GM19238 (cell line): Measurements from ENCODE around the gene GNAO1.

Experiments
- DNase-seq: peaks from one replicate; pipeline ENCODE4 v3.0.0; 2011; ENCODE audit warnings: low spot score; ENCODE audit not compliant: insufficient read length

GNAO1 gene

DNA sequence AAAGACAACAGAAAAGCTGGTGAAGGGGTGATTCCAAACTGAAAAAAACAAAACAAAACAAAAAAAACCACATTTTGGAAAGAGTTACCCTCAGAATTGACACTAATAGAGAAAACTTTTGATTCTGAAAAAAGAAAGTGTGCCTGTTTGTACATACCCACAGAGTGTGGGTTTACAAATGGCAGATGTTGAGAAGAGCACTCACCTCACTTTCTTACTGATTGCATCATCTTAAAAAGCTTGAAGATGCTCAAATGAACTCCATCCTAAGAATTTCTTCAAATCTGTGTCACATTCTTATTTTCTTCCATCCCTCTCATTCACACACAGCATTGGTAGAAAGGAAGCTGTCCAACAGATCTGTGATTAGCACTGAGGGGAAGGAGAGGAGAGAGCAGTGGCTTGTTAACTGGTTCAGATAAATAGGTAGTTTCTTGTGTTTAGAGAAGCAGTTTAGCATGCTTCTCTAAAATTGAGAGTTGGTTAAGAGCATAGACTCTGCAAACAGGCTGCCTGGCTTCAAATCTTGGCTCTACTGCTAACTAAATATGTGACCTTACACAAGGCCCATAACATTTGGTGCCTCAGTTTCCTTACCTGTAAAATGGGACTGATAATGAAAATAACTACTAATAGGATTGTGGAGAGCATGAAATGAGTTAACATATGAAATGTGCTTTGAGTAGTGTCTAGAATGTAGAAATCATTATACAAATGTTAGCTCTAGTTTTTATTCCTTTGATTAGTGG, 6.9 kb downstream of the GNAO1 start:
- no peak for DNase-seq

DNA sequence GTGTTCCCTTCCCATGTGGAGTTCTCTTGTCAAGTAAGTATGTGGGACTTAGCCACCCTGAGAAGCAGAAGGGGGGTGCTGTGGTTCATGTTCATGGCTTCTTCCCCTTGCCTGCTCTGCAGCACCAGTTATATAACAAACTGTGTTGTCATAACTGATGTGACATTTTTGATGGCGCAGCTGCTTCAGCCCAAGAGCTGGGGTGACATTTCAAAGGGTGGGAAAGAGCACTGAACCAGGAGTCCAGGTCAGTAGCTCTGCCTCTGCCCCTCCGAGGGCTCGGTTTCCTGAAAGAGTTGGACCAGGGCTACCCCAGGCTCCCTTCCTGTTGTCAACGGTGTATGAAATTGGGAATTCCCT, 7.4 kb downstream of the GNAO1 start:
- DNase-seq = no peak

DNA sequence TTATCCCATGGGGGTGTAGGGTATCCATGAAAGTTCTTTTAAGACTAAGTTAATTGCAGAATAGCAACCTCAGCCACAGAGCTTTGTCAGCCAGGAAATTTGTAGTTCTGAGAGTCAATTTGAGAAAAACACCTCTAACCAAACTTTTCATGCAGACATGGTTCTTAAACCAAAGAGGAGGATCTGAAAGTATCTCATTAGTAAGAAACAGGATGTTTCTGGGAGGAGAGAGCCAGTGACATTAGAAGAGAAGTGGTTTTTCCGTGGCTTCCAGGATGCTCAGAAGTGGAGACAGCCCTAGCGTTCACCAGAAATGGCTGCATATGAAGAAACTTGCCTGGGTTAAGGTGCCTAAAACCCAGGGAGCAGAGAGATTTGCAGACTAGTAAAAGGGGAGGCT, 7.9 kb downstream of the GNAO1 start:
- DNase-seq = no peak

DNA sequence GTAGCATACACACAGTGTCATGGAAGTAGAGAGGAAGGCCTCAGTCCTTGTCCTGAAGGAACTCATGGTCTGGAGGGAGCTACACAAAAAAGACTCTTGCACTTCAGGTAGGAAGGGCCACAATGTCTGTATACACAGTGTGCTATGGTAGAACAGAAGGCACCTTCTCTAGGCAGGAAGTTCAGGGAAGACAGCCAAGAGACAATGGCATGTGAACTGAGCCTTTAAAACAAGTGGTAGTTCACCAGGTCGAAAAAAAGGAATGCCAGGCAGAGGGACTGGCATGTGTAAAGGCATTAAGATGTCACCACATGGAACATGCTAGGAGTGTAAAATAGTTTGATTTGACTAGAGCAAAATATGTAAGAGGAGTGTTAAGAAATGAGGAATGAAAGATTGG, 9.7 kb downstream of the GNAO1 start:
- no peak for DNase-seq

DNA sequence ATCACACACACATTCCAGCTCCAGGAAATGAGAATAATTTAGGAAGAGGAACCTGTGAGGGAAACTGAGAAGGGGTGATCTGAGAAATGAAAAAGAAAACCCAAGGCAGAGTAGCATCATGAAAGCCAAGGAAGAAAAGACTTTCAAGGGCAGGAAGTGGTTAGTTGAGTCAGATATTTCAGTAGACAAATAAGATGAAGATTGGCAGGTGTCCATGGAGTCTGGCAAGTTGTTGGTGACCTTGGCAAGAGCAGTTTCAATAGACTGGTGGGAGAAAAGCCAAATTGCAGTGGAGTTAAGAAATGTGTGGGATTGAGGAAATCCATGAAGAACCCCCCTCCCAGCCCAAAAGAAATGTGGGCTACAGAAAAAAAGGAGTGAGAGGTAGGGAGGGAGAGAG, 10.7 kb downstream of the GNAO1 start:
- no peak for DNase-seq

DNA sequence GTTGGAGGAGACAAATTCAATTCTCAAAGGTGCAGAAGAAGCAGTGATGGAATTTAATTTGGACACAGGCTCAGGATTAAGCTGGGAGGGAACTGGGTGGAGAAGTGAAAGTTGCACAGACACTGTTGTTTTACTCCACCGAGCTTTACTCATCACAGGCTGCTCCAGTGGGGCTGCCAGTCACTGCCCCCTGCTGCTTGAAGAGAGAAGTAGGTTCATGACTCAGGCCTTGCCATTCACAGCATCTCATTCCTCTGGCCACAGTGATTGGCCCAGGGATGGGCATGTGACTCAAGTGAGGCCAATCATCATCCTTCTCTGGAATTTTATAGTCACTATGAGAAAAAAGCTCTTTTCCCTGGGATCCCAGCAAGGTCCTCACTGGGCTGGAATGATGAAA, 11.8 kb downstream of the GNAO1 start:
- peak; percentile 22 for DNase-seq

DNA sequence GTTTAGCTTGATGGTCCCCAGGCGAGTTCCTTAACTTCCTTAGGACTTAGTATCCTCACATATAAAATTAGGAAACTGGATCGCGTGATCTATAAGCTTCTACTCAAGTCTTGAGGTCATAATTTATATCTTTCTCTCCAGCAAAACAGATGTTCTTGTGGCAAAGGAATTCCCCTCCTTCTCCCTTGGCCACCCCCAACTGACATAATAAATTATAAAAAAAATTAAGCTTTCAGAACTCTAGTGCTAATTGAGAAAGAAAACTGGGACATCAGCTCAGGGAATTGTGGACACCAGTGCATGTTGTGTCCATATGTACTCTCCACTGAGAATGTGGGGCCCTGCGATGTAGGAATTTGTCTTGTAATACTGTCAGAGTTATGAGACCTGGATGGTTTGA, 13.5 kb downstream of the GNAO1 start:
- no peak for DNase-seq

DNA sequence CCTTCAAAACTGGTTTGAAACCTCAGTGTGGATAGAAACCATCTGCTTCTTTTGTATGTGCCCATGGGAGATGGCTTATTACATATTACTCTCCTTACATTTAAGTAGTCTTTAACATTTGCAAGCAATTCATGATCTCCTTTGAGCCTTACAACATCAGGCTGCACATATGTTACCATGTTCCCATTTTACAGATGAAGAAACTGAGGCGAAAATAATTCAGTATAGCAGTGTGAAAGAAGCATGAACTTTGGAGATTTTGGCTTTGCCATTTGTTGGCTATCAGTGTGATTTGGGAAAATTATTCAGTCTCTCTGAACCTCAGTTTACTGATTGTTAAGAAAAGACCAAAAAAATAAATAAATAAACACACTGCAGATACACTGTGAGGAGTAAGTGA, 15.7 kb downstream of the GNAO1 start:
- DNase-seq = no peak

DNA sequence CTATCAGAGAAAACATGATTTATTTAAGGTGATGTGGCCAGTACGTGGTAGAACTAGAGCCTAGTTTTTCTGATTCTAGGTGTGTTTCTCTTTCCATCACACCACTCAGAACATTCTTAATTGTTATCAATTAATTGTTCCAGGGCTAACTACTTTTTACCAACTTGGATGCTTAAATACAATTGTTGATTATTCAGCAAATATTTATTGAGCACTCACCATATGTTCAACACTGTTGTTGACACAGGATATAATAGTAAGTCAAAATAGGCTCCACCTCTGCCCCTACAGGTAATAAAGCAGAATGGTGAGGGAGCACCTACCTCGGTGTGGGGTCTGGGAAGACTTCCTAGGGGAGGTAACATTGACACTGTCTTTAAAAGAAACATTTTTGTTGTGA, 16.1 kb downstream of the GNAO1 start:
- DNase-seq = no peak

DNA sequence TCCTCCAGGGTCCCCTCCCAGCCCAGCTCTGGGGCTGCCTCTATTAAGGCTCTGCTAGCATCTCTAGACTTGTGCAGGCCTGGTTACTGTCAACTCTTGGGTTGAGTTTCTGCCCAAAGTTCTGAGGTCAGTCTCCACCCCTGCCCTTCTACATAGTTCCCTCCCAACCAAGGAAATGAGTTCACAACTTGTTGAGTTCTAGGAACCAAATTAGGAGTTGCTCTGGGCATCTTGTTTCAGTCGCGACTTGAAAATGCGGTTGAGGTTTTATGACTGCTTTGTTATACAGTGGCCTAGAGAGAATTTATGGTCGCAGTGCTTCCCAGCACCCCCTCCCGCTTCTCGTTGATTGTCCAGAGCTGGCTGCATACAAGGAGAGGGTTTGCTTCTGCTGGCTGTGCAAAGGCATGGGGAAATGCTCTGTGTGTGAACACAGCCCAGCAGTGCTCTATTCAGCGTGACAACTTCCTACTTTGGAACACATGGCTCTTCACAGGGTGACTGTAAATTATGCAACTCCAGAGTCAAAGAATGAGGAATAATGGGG, 20.2 kb downstream of the GNAO1 start:
- DNase-seq = no peak

DNA sequence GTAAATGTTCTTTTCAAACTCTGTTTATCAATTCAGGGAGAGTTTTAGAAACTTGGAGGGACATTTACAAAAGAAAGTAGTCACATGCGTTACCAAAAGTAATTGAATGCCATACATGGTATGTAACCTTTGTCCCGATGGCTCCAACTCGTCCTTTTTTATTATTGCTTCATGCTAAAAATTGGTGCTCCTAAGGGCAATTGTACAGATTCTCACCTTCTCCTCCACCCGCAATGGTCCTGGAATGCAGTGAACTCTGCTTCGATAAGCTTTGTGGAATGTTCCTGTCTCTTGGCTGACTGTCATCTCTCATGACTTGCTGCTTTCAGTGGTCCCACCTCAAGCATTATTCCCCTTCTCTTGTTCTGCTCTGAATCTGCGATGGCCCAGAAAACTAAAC, 20.9 kb downstream of the GNAO1 start:
- DNase-seq = no peak

DNA sequence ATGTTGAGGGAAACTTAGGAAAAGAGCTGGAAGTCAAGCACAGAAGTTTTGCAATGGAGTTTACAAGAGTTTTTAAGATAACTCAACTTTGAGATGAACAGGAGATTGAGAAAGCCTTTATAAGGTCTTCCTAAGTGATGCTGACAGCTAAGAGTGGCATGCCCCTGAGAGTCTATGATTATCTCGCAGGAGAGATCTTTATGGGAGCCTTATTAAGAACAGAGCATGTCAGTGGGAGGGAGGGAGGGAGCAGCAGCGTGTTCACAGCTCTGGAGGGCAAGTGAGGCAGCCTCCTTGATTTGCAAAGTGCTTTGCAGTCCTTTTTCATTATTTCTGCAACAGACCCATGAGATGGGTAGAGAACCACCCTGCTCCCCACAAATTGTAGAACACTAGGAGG, 30.7 kb downstream of the GNAO1 start:
- no peak for DNase-seq

DNA sequence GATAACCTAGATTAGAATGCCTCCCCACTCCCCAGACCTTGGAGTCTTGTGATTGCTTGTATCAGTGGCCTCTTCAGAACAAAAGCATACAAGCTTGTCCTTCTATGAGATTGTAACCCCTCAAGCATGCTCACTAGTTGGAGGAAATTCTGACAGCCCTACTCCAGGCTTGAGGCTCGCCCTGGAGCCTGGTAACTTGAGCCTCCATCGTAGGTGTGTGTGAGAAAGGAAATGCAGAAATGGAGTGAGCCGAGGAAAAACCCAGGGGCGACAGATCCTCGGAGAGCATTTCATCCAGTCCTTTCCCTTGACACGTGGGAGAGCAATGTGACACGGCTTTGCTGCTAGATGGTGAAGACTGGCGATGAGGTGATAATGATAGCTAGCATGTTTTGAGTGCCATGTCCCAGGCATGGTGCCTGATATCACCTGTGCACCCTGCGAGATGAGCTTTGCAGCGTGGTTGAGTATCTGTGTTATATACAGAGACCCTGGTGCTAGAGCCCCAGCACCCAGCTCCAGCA, 31.2 kb downstream of the GNAO1 start:
- no peak for DNase-seq

DNA sequence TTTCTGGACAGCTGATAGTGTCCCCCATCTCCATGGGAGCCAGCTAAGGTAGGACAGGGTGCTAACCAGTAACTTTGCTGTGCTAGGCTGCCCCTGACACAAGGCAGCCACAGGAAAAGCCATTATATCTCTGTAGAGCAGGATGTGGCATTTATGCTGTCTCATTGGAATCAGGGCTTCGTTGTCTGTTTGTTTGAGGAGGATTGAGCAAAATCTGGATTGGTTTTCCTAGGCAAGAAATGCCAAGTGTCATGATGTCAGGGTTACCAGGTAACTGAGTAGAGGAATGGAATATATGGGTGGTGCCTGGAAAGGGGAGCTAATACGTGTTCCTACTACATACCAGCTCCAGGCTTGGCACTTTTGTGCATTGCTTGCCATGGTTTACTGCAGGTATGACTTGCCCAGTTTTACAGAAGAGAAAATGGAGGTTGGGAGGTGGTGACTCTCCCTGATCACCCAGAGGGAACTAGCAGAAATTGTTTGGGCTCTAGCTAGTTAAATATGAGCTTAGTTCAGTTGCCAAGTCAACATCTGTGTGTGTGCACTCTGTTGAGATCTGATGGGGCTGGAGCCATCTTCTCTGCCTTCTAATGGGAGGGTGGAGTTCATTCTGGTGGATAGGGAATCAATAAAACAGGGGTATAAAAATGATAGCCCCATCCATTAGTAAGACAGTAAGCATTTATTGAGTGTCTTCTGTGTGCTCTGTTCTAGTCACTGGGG, 33.9 kb downstream of the GNAO1 start:
- no peak for DNase-seq

DNA sequence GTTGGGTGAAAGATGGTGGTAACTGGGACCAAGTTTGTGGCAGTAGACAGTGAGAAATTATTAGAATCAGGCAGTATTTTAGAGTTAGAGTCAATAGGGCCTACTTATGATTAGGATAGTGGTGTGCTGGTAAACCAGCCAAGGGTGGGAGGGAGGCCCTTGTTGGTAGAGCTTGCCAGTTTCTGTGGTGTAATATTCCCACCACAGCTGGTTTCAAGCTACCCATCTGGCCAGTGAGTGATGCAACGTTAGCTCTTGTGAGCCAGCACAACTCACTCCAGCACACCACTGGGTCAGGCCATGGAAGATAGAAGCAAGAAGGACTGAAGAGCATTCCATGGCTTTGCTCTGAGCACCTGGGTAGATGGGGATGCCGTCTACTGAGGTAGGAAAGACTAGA, 34.9 kb downstream of the GNAO1 start:
- no peak for DNase-seq

DNA sequence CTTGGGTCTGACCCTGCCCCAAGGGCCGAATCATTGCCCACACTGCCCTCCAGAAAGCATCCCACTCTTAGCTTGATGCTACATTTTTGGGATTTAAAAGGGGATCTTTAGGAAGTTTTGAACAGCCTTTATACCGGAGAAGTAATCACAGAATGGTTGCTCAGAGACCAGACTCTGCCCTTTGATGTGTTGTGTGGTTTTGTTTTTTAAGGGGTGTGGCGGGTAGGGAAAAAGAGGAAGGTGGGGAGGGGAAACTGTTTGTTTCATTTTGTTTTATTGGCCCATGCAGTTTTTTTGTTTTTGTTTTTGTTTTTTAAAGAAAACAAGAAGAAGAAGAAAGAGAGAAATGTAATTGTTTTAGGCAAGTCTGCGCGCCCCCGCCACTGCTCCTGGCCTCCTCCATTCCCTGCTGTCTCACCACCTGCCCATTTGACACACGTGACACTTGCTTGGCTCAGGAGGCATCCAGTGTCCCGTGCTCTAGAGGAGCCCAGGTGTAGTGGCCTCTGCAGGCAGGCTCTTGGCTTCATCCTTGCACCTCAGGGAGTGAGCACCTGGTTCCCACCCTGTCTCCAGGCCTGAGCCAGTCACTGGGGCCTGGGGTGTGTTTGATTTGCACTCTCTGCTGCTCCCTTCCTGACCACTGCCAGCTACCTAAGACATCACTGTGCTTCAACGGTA, 35.7 kb downstream of the GNAO1 start:
- no peak for DNase-seq

DNA sequence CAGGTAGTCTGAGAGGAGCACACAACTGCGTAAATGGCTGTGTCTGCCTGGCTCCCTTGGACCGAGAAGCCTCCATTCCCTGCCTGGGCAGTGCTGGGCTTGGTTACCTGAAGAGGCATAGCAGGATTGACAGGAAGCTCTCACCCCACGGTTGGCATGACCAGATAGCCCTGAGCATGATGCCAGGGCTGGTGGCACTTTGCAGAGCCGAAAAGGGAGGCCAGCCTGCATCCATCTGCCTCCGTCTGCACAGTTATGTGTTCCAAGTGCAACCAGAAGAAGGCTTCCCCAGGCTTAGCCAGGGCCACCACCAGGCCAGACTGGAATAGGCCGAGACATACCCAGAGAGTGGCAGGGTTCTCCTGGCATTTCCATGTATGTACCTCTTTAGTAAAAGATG, 36.6 kb downstream of the GNAO1 start:
- no peak for DNase-seq

DNA sequence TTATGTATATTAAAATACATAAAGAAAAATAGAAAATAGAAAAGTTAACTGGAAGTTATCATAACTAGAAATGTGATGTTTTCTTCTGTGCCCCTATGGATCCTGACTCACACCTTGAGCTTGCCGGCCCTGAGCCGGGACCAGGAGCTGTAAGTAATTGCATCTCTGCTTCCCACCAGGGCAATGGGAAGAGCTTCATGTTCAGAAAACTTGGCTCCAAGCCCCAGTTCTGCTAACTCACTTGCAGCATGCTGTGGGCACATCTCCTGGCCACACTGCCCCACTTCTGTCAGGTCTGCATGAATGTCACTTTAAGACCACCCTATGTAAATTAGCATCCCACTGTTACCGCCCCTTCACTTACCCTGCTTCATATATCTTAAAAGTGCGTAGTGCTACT, 37.2 kb downstream of the GNAO1 start:
- no peak for DNase-seq

DNA sequence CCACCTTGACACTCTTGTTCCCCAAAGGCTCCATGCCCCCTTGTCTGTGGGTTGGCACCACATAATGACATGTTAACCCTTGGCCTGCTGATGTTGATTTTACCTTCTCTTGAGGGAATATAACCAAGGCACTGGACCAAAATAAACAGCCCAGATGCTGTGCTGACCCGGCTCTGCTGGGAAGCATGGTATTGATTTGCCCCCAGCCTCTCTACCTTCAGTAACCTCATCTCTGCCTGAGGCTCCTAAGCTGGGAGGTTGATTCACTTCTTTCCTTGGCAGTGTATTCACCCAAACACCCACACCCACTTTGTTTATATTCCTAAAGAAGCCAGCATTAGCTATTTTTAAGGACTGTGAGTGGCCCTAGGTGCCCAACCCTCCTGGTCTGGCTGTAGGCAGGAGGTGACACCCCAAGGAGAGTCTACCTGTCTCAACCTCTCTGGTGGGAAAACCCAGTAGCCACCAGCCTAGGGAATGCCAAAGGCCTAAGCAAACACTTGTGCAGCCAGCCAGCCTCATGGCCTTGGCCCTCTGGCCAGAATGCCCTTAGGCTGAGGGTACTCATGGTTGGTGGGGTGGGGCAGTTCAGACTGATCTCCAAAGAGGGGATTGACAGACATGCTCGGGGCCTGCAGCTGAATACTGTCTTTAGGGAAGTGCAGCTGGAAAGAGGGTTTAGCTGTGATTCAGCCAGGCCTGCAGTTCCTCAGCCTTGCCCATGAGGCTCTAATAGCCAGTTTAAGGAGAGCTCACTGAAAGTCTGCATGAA, 42.7 kb downstream of the GNAO1 start:
- no peak for DNase-seq

DNA sequence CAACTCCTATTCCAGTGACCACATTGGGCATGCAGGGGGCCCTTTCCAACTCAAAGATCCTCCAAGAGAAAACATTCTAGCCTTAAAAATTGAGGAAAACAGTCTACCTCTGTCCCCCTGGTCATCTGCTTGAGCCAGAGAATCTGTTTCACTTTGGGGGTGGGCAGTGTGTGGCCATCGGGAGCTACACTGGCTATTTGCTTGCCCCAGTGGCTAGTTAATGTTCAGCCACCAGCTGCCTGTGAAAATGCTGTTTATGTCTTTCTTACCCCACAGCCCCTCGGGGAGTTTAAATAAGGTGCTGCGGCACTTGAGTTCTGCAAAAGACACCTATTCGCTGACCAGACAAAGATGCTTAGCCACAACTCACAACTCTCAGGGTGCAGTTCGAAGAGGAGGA, 43.4 kb downstream of the GNAO1 start:
- DNase-seq = no peak

DNA sequence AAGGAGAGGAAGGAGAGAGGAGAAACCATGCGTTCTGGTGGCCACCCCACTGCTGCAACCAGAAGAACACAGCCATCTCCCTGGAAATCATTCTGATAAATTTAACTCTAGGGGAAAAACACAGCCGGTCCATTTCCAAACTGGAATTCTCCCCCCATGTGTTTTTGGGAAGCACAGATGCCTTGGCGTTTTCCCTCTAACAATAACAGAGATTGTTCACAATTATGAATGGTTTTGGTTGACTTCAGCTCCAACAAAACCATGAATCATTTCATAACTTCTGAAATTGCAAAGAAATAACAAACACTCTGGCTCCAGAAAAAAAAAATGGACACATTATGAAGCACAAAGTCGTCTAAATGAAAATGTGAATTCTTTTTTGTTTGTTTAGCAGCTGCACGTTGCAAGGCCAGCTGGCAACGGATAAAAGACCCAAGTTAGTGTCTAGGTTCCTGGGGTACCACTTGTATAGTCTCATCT, 46.2 kb downstream of the GNAO1 start:
- no peak for DNase-seq
